Keratinocyte (primary cell): ENCODE measurements around the gene AFAP1L1.
"Not testable (repeated sequence)": the region's sequence is repeated elsewhere in the genome, so short reads cannot be mapped to it uniquely, and the experiment has no call there.

Experiments used
- EZH2 ChIP-seq: IDR thresholded peaks from one replicate; pipeline ENCODE4 v1.6.1; 2012; ENCODE audit warnings: inconsistent platforms, mild to moderate bottlenecking, low read length, moderate library complexity
- TF ChIP-seq, protein P1 (sequence below), 3 experiments: IDR thresholded peaks in 1 of 3; conservative IDR thresholded peaks in 1 of 3; optimal IDR thresholded peaks in 1 of 3; 2 replicates in 2 of 3; 3 replicates in 1 of 3; pipeline versions ENCODE3 to v1.5.1; 2011; ENCODE audit warnings: low read length in 3 of 3, mild to moderate bottlenecking in 3 of 3, moderate library complexity in 2 of 3, control low read depth in 1 of 3, inconsistent platforms in 1 of 3; ENCODE audit not compliant: insufficient read depth in 2 of 3; ENCODE audit errors: extremely low read depth in 1 of 3

DNA sequence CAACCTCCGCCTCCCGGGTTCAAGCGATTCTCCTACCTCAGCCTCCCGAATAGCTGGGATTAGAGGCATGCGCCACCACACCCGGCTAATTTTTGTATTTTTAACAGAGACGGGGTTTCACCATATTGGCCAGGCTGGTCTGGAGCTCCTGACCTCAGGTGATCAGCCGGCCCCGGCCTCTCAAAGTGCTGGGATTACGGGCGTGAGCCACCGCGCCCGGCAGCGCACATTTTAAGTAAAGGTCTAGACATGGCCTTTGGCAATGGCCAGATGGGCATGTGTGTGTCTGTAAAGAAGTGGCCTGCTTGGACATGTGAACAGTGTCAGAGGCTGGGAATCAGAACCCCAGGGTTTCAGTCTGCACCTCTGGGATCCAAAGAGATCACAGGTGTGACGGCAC lies 1.1 kb downstream of the AFAP1L1 start:
- TF ChIP-seq, protein P1, sequence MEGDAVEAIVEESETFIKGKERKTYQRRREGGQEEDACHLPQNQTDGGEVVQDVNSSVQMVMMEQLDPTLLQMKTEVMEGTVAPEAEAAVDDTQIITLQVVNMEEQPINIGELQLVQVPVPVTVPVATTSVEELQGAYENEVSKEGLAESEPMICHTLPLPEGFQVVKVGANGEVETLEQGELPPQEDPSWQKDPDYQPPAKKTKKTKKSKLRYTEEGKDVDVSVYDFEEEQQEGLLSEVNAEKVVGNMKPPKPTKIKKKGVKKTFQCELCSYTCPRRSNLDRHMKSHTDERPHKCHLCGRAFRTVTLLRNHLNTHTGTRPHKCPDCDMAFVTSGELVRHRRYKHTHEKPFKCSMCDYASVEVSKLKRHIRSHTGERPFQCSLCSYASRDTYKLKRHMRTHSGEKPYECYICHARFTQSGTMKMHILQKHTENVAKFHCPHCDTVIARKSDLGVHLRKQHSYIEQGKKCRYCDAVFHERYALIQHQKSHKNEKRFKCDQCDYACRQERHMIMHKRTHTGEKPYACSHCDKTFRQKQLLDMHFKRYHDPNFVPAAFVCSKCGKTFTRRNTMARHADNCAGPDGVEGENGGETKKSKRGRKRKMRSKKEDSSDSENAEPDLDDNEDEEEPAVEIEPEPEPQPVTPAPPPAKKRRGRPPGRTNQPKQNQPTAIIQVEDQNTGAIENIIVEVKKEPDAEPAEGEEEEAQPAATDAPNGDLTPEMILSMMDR (optimal IDR thresholded peaks at IDR 0.05 in 1 of 3, IDR thresholded peaks at IDR 0.05 in 1 of 3, conservative IDR thresholded peaks at IDR 0.05 in 1 of 3; ENCODE audit: extremely low read depth in 1 of 3, insufficient read depth in 2 of 3, low read length in 3 of 3) = not testable (repeated sequence)
- TF ChIP-seq EZH2 = not testable (repeated sequence)
